Large intestine (tissue), 3 donors: ENCODE measurements around the gene MAU2. TPM values are rescaled to one million over a fixed set of nuclear protein-coding genes. Genes with fewer than 3 reads are reported as not detected.
A peak's percentile ranks its signal among the peaks of the same experiment; 100 is the strongest.

Experiments
- DNase-seq, 2 donors: peaks; one replicate each; pipeline versions ENCODE4 v3.0.0 to v3.0.0-alpha.2; 2013
- H3K27ac ChIP-seq: one replicate; pipeline ENCODE4 v1.5.1; 2013; ENCODE audit warnings: low read length
- H3K27me3 ChIP-seq: 2 replicates; pipeline ENCODE4 v1.6.1; 2013; ENCODE audit warnings: low read length; ENCODE audit not compliant: control insufficient read depth, insufficient read depth
- H3K36me3 ChIP-seq: 2 replicates; pipeline ENCODE4 v1.6.1; 2013; ENCODE audit warnings: low read length; ENCODE audit not compliant: control insufficient read depth, insufficient read depth
- H3K4me1 ChIP-seq: one replicate; pipeline ENCODE4 v1.6.1; 2013; ENCODE audit warnings: low read length; ENCODE audit not compliant: control insufficient read depth, insufficient read depth
- H3K4me3 ChIP-seq: one replicate; pipeline ENCODE4 v1.5.1; 2013; ENCODE audit warnings: low read length
- H3K9me3 ChIP-seq: one replicate; pipeline ENCODE4 v1.6.1; 2013; ENCODE audit warnings: mild to moderate bottlenecking, low read depth, low read length, moderate library complexity; ENCODE audit not compliant: control insufficient read depth
- WGBS: methylation state at CpG from one replicate; pipeline ENCODE4 v1.1.5; 2013; ENCODE audit warnings: low lambda C conversion rate; ENCODE audit not compliant: insufficient coverage; 5-methylcytosine and 5-hydroxymethylcytosine counted together
- polyA plus RNA-seq: library from polyadenylated mRNA; unstranded; fragments of 120-200 nt; gene quantifications from one replicate; pipeline ENCODE4 v1.2.1, GENCODE V29; 2013

MAU2 gene
- polyA plus RNA-seq, 1 donor: 55.2 TPM

DNA sequence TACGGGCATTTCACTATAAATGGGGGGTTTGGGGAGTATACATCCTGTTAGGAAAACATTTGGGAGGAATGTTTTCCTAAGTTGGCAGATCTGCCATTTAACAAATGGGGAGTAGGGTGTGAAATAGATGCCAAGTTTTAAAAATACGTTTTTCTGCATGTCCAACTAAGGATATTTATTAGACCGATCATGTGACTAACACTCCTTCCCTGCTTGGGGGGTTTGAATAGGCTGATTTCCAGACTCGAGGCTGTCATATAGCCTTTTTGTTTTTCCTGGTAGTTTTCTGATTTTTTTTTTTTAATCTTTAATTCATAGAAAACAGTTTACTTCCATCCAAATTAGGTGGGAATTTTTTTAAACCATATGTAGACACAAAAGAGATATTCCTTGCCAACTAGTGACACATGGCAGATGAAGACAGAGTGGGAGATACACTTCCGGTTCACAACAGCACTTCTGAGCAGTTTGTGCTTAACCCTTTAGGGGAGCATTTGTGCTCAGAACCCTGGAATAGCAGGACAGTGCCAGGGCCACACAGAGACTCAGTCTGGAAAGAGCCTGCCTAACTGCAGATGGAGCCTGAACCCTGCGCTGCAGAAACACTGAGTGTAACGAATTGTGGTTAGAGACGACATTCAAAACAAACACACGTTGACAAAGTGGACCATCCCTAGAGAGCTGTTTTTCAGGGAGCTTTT, 79.3 kb downstream of the MAU2 start:
- H3K4me1 ChIP-seq: peaks cover 8% of the 10 kb centered on the region
- DNase-seq: no peak
- no peaks in the 10 kb centered on the region for H3K27me3 ChIP-seq
- no peaks in the 10 kb centered on the region for H3K9me3 ChIP-seq
- H3K27ac ChIP-seq: no peak overlapping the region
- WGBS: 60% methylated on average over 1 of the region's 9 CpGs
- H3K4me3 ChIP-seq: no peak overlapping the region
- no peaks in the 10 kb centered on the region for H3K36me3 ChIP-seq

DNA sequence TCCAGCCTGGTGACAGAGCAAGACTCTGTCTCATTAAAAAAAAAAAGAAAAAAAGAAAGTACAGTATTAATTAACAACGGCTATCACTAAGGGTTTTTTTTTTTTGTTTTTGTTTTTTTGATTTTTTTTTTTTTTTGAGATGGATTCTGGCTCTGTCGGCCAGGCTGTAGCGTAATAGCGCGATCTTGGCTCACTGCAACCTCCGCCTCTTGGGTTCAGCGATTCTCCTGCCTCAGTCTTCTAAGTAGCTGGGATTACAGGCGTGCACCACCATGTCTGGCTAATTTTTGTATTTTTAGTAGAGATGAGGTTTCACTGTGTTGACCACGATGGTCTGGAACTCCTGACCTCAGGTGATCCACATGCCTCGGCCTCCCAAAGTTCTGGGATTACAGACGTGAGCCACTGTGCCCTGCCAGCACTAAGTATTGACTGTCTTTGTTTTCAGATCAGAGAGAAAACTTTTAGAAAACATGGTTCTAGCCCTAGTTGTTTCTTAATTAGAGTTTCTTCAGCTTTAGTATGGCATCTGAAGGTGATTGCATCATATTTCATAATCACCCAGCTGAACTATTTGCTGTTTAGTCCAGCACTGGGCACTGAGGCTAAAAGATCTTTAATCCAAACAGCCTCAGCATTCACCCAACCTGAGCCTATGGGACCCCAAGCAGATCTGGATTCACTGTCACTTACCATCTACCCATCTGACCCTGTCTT, 82.2 kb downstream of the MAU2 start:
- Histone ChIP-seq H3K9me3 (no peaks in the 10 kb centered on the region), H3K27ac (no peak overlapping the region), H3K4me1 (peaks cover 14% of the 10 kb centered on the region), H3K27me3 (no peaks in the 10 kb centered on the region), H3K36me3 (no peaks in the 10 kb centered on the region), H3K4me3 (no peak overlapping the region)
- DNase-seq: no peak
- 86% methylated on average over 1 of the region's 11 CpGs for WGBS

DNA sequence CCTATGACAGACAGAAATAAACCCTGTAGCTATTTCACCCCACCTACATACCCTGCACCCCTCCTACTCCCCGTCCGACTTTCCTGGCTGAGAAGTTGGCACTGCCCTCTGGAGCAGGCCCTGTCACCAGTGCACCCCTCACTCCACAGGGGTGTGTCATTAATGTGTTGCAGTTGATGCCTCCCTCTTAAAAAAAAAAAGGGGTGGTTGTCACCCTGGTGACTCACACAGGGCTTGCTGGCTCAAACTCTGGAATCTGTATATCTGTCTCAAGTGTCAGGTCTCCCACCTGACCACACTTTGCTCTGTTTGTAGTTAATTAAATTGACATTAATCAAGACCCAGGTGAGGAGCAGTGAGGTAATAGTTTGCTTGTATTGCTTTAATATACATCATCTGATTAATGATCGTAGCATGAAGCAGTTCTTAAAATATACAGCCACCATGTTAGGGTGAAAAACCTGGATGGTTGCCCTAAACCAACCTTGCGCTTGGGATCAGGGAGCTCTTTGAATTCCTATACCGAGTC, 82.8 kb downstream of the MAU2 start:
- H3K27ac ChIP-seq: no peak overlapping the region

DNA sequence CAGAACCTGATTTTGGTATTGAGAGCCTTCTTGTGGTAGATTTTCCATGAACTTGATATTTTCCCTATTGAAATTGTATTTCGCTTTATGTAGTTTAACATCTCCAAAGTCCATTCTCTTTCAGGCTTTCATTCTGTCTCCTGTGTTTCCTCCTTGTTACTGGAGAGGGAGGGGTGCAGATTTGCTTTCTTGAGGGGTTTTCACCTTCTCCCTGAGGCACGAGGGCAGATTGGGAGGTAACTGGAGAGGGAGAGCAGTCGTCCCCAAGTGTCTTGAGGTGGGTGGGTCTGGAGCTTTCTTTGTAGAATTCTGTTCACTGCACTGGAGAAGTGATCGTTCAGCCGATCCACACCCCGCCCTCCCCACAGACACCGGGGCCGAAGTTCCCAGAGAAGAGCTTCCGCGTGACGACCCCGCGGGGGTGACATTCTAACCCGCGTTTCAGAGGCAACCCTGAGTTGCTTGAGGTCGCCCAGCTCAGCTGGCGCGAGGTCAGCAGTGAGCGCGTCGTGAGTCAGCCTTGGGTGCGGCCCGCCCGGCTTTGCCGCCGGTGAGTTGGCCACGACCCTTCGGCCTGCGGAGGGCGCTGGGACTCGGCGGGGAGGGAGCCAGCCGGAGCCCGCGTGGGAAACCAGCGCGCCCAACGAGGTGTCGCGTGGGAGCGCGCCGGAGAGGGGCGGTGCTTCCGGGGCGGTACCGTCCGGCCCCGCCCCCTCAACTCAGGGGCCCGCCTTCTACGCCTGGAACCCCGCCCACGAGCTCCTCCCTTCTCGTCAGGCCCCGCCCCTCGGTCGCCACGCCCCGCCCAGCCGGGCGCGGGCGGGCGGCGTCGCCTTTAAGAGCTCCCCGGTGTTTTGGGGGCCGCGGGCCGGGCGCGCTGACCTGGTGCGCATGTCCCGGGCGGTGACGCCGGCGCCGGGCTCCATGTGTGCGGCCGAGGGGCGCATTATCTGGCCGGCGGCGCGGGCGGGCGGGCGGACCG, 84.5 kb downstream of the MAU2 start, which contains the start of gene GATAD2A:
TSS of gene GATAD2A (plus strand) at position 797 of the 982 bp plus-strand sequence. CDS start 59,671 bp downstream, outside the sequence.
- H3K4me3 ChIP-seq: peak within 1 kb of the TSS; percentile 61
- H3K36me3 ChIP-seq: no peaks in the 10 kb centered on the region
- peak; percentile 92 to 93 for DNase-seq
- H3K27me3 ChIP-seq: no peaks in the 10 kb centered on the region
- 83% methylated on average over 1 of the region's 90 CpGs for WGBS
- H3K4me1 ChIP-seq: peaks cover 24% of the 10 kb centered on the region
- peak within 1 kb of the TSS; percentile 92 for H3K27ac ChIP-seq
- no peaks in the 10 kb centered on the region for H3K9me3 ChIP-seq

More for the DNA sequence above, 82.8 kb downstream of the MAU2 start:
- no peaks in the 10 kb centered on the region for H3K36me3 ChIP-seq
- DNase-seq: no peak
- WGBS: no CpG with 5 or more reads among the region's 5 CpGs
- H3K9me3 ChIP-seq: no peaks in the 10 kb centered on the region
- H3K4me3 ChIP-seq: no peak overlapping the region
- no peaks in the 10 kb centered on the region for H3K27me3 ChIP-seq
- H3K4me1 ChIP-seq: peaks cover 14% of the 10 kb centered on the region

DNA sequence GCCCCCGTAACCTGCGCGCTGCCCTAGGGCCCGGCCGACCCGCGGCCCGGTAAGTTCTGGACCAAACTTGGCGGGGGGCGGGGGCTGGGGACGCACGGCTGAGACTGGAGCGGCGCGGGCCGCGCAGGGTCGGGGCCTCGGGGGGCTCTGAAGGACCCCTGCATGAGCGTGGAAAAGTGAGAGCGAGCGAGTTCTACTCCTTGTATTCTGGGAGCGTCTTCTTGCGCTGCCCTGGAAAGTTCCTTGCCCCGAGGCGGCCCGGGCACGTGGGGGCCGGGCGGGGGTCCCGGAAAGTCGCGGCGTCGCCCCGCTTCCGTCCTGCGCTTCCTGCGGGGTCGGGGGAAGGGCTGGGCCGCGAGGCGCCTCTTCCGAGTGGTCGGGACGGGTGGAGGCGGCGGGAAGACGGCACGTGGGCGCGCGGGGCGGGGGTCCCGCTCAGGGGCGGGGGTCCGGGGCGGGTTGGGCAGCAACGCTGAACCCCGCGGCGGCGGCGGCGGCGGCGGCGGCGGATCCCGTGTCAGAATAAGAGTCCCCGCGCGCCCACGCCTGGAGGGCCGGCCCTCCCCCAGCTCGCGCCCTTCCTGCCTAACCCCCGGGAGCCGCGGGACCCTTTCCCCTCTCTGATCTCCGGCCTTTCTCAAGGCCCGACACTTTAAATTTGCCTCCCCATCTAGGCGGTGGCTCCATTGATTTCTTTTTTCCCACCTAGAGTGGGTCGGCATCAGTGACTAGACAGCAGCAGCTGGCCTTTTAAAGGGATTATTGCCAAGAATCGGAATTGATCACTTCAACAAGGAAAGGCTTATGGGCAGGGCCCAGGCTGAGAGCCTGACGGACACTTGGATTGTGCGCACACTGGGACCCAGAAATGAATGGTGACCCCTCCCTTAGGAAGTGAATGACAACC, 85.6 kb downstream of the MAU2 start:
- Histone ChIP-seq H3K4me1 (peaks cover 34% of the 10 kb centered on the region), H3K36me3 (no peaks in the 10 kb centered on the region), H3K27me3 (no peaks in the 10 kb centered on the region), H3K9me3 (no peaks in the 10 kb centered on the region), H3K4me3 (peak overlapping the region; percentile 61), H3K27ac (peak overlapping the region; percentile 92)
- WGBS: 0% methylated on average over 2 of the region's 87 CpGs
- no peak for DNase-seq

DNA sequence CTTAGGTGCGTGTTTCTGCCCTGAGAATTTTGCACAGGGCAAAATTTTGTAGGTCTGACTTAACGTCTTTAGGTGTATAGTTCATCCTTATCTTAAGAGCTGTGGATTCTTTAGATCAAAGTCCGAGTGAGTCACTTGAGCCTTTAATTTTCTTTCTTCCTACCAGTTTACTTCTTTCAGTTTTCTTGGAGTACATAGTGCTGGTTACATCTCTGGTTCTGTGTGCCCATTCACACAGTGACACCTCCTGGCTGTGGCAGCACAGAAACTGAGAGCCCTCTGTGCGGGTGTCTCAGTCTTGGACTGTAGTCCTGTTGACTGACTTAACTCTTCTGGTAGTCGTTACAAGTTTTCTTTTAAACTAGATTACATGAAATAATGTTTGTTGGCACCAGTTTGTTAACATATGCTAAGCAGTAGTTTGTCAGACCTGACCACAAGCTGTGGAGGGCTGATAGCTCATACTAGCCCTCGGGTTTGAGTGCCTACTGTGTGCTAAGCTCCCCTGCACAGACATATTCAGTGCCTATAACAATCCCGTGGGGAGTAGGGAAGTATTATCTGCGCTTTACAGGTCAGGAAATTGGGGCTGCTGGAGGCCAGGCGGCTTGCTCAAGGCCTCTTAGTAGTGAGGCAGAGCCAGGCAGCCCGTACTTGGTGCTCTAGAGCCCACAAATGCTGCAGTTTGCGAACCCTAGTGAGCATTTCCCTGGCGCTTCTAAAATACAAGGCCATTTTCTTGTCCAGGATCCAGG, 86.4 kb downstream of the MAU2 start:
- peaks cover 34% of the 10 kb centered on the region for H3K4me1 ChIP-seq
- no peaks in the 10 kb centered on the region for H3K36me3 ChIP-seq
- peak overlapping the region; percentile 61 for H3K4me3 ChIP-seq
- H3K9me3 ChIP-seq: no peaks in the 10 kb centered on the region
- peak; percentile 81 to 94 for DNase-seq
- no peaks in the 10 kb centered on the region for H3K27me3 ChIP-seq
- H3K27ac ChIP-seq: peak overlapping the region; percentile 92
- whole genome bisulfite sequencing: 0% methylated on average over 2 of the region's 12 CpGs

DNA sequence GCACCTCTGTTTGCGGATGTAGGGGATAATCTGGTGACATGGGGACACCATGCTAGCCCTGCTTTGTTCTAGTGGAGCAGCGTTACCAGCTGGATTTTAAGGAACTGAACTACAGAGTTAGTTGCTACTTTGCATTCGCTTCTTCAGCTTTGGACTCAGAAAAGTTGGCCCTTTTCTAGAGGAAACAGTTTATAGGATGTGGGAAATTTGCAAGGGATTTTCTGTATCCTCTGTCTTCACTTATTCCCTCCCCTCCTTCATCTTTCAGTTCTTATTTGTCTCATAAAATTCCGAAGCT, 87.0 kb downstream of the MAU2 start:
- H3K36me3 ChIP-seq: no peaks in the 10 kb centered on the region
- H3K27me3 ChIP-seq: no peaks in the 10 kb centered on the region
- peak overlapping the region; percentile 92 for H3K27ac ChIP-seq
- no peak for DNase-seq
- no CpG with 5 or more reads among the region's 4 CpGs for WGBS
- peaks cover 34% of the 10 kb centered on the region for H3K4me1 ChIP-seq
- peak overlapping the region; percentile 5 for H3K4me3 ChIP-seq
- H3K9me3 ChIP-seq: no peaks in the 10 kb centered on the region
